GM18867 (cell line): ENCODE measurements around the gene PNRC2.
"Not testable (repeated sequence)": the region's sequence is repeated elsewhere in the genome, so short reads cannot be mapped to it uniquely, and the experiment has no call there.

ENCODE experiments used
- ATAC-seq: cut with Tn5 transposase; IDR thresholded peaks from one replicate; pipeline ENCODE4 v1.9.1; 2021; ENCODE audit warnings: mild to moderate bottlenecking, moderate library complexity; ENCODE audit not compliant: unreplicated experiment

Gene PNRC2

GRCh38 chr1:23987038-23987437 is 27.4 kb downstream of the PNRC2 start:
- ATAC-seq: not testable (repeated sequence)

- no peak for ATAC-seq
Measured at GRCh38 chr1:23989263-23989662, 29.6 kb downstream of the PNRC2 start.

- not testable (repeated sequence) for ATAC-seq
Measured at GRCh38 chr1:23992011-23992410, 32.4 kb downstream of the PNRC2 start.

GRCh38 chr1:23995431-23995837 is 35.8 kb downstream of the PNRC2 start:
- ATAC-seq: no peak

- no peak for ATAC-seq
Measured at GRCh38 chr1:23996700-23997229, 37.1 kb downstream of the PNRC2 start.

GRCh38 chr1:23997812-23998211 is 38.2 kb downstream of the PNRC2 start:
- no peak for ATAC-seq

- no peak for ATAC-seq
Measured at GRCh38 chr1:23999156-23999671, 39.6 kb downstream of the PNRC2 start.

- ATAC-seq: no peak
Measured at GRCh38 chr1:24002695-24003094, 43.1 kb downstream of the PNRC2 start.

- no peak for ATAC-seq
Measured at GRCh38 chr1:24003331-24003972, 43.8 kb downstream of the PNRC2 start.

GRCh38 chr1:24004132-24004531 is 44.5 kb downstream of the PNRC2 start:
- ATAC-seq: no peak

GRCh38 chr1:24005163-24005562 is 45.5 kb downstream of the PNRC2 start:
- ATAC-seq: no peak

GRCh38 chr1:24007079-24007478 is 47.5 kb downstream of the PNRC2 start:
- ATAC-seq: no peak

GRCh38 chr1:24008574-24009184 is 49.1 kb downstream of the PNRC2 start:
- ATAC-seq: not testable (repeated sequence)

- no peak for ATAC-seq
Measured at GRCh38 chr1:24009406-24009805, 49.8 kb downstream of the PNRC2 start.

- no peak for ATAC-seq
Measured at GRCh38 chr1:24010650-24011049, 51.0 kb downstream of the PNRC2 start.

GRCh38 chr1:24012878-24013277 is 53.2 kb downstream of the PNRC2 start:
- ATAC-seq: not testable (repeated sequence)
